GM19467 (cell line): ENCODE data around the gene PCCB.
A peak's percentile ranks its signal among the peaks of the same experiment; 100 is the strongest.
"Not testable (repeated sequence)": the region's sequence is repeated elsewhere in the genome, so short reads cannot be mapped to it uniquely, and the experiment has no call there.

ENCODE experiments used
- ATAC-seq: cut with Tn5 transposase; IDR thresholded peaks from one replicate; pipeline ENCODE4 v1.9.1; 2021; ENCODE audit warnings: mild to moderate bottlenecking, moderate library complexity; ENCODE audit not compliant: unreplicated experiment

The PCCB gene

GRCh38 chr3:136311261-136311660, 61.1 kb downstream of the PCCB start:
- no peak for ATAC-seq

GRCh38 chr3:136311968-136312367, 61.8 kb downstream of the PCCB start:
- ATAC-seq: no peak

GRCh38 chr3:136326316-136326715, 76.2 kb downstream of the PCCB start:
- no peak for ATAC-seq

- no peak for ATAC-seq
These were observed 77.5 kb downstream of the PCCB start for GRCh38 chr3:136327671-136328070.

GRCh38 chr3:136329593-136329992, 79.5 kb downstream of the PCCB start:
- no peak for ATAC-seq

GRCh38 chr3:136330900-136331299, 80.8 kb downstream of the PCCB start:
- ATAC-seq: no peak

GRCh38 chr3:136332302-136332701, 82.2 kb downstream of the PCCB start:
- ATAC-seq: no peak

- no peak for ATAC-seq
These were observed 82.6 kb downstream of the PCCB start for GRCh38 chr3:136332776-136333175.

GRCh38 chr3:136334209-136334608, 84.1 kb downstream of the PCCB start:
- ATAC-seq: no peak

- not testable (repeated sequence) for ATAC-seq
These were observed 84.6 kb downstream of the PCCB start for GRCh38 chr3:136334726-136335125.

GRCh38 chr3:136336329-136337100, 86.4 kb downstream of the PCCB start:
- ATAC-seq: no peak

- ATAC-seq: no peak
These were observed 93.3 kb downstream of the PCCB start for GRCh38 chr3:136343446-136343845.

- ATAC-seq: no peak
These were observed 93.9 kb downstream of the PCCB start for GRCh38 chr3:136343873-136344555.

GRCh38 chr3:136346486-136346885, 96.3 kb downstream of the PCCB start:
- ATAC-seq: no peak

- no peak for ATAC-seq
These were observed 100.0 kb downstream of the PCCB start for GRCh38 chr3:136350132-136350531.

GRCh38 chr3:136350557-136350956, 100.4 kb downstream of the PCCB start:
- no peak for ATAC-seq

- no peak for ATAC-seq
These were observed 101.2 kb downstream of the PCCB start for GRCh38 chr3:136351351-136351750.

- ATAC-seq: no peak
These were observed 101.8 kb downstream of the PCCB start for GRCh38 chr3:136351905-136352304.

GRCh38 chr3:136353461-136353860, 103.3 kb downstream of the PCCB start:
- ATAC-seq: peak; percentile 64

- ATAC-seq: no peak
These were observed 116.1 kb downstream of the PCCB start for GRCh38 chr3:136366289-136366688.

- ATAC-seq: not testable (repeated sequence)
These were observed 125.7 kb downstream of the PCCB start for GRCh38 chr3:136375800-136376199.

GRCh38 chr3:136377508-136377907, 127.4 kb downstream of the PCCB start:
- no peak for ATAC-seq
